Bone marrow (tissue), 2 donors: Measurements from ENCODE around the gene AMPD1.
A peak's percentile ranks its signal among the peaks of the same experiment; 100 is the strongest.

Experiments
- DNase-seq, 2 donors: peaks; one replicate each; lab custom pipeline; 2025; lab: John Stamatoyannopoulos, UW

Gene AMPD1

DNA sequence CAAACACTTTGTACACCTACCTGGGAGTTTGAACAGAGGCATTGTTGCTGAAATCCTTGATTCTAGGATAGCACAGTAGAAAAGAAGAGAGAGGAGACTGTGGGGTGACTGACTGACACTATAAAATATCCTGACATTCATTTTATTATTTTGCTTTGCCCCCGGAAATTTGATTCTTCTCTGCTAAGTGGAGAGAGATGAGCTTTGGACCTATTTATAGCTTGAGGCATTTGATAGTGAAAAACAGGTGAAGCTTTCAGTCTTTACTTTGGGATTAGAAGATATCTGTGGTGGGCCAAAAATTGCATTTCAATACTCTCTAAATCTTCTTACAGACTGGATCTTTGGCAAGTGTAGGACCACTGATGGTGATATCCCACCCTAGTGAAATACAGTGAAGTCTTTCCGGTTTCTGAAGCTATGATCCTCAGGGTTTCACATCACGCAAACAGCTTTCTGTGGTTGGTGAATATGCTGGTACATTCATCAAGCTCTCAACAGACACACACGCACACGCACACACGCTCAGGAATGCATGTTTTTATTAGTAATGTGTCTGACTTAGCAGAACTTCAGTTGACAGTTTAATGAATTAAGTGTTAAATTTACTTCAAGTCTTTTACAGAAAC is at the start of gene AMPD1:
TSS of gene AMPD1 (minus strand) at position 117 of the 629 bp plus-strand sequence. CDS start at position 42, 75 bp downstream.
- DNase-seq, result no peak

DNA sequence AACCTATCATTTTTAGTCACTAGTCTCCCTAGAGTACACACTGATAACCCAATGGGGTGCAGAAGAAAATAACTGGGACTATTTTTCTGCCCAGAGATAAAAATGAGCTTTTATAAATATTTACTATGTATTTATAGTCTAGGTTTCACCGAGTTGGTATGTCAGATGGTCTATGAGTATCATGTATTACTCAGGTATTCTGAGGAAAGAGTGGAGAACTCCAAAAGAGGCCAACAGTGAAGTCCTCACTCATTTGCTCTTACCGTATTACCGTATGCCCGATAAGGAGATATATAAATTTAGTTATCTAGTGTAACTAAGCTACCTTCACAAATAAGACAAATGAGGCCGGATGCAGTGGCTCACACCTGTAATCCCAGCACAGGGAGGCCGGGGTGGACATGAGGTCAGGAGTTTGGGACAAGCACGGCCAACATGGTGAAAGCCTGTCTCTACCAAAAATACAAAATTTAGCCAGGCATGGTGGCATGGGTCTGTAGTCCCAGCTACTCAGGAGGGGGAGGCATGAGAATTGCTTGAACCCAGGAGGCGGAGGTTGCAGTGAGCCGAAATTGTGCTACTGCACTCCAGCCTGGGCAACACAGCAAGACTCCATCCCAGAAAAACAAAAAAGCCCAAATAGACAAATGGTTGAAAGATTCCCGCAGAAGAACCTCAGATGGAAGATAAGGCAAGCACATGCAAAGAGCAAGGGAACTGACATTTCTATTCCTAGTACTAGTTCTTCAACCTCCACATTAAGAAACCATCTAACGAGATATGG is 46.8 kb upstream of the AMPD1 start:
- no peak for DNase-seq

- no peak for DNase-seq
Measured at GRCh38 chr1:114740331-114740730, 45.0 kb upstream of the AMPD1 start.

- no peak for DNase-seq
Measured at GRCh38 chr1:114737314-114737849, 42.0 kb upstream of the AMPD1 start.

GRCh38 chr1:114735479-114735878 is 40.1 kb upstream of the AMPD1 start:
- DNase-seq, result no peak

DNA sequence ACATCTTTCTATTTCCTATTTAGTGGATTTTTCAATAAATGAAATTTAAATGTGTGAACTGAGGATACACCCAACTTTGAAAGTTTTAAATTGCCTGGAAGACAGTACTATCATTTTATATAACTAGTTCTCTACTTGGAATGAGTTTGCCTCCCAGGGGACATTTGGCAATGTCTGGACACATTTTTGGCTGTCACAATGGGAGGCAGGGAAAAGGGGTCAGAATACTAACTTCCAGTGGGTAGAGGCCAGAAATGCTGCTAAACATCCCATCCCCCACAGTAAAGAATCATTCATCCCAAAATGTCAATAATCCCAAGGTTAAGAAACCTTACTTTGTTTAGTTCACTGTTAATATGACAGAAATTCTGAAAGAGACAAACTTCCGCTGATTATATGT is 34.4 kb upstream of the AMPD1 start:
- no peak for DNase-seq

DNA sequence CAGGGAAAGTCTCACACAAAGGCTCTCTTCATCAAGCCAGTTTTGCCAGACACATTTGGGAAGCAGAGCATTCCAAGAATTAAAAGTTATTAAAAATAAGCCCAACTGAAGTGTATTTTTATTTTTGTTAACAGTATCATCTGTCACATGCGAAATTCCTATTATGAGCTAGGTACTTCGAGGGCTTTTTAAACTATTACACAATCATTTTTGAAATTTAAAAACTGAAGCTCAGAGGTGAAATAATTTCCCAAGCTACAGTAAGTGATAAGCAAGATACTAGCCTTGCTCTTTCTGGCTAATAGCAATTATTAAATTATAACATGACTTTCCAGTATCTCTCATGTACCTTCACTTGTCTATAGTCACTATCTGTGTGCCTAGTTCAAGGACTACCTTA is 33.2 kb upstream of the AMPD1 start:
- DNase-seq, result no peak

DNA sequence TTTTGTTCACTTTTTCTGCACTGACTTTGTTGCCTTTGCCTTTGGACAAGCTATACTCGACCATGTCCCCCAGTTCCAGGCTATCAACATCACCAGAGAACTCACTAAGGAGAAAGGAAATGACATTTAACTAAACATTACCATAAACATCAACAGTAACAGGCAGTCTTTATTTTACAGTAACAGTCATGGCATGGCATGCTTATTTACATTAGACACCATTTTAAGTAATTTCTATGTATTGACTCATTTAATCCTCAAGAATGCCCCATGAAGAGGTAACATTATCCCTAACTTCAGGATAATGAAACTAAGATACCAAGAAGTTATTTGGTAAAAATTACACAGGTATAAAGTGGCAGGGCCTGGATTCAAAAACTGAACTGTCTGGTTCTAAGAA is 29.9 kb upstream of the AMPD1 start:
- no peak for DNase-seq

GRCh38 chr1:114723915-114724314 is 28.6 kb upstream of the AMPD1 start:
- no peak for DNase-seq

DNA sequence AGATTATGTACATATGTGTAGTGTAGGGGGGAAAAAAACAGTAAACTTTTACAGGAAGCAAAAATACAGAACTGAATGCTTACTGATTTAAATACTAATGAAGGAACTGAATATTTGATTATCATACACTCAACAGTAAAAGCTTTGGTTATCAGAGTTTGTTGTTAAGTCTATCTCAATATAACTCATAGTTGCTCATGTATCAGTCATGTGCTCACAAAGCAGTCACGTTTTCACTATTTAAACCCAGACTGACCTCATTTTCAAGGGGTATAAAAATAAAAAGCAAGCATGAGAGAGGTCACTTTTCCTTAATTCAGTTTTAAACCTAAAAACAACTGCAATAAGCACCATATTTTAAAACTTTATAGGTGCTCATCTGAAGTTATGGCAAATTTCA is 28.1 kb upstream of the AMPD1 start:
- no peak for DNase-seq

GRCh38 chr1:114720492-114720891 is 25.1 kb upstream of the AMPD1 start:
- no peak for DNase-seq

- no peak for DNase-seq
Measured at GRCh38 chr1:114719424-114719787, 24.1 kb upstream of the AMPD1 start.

DNA sequence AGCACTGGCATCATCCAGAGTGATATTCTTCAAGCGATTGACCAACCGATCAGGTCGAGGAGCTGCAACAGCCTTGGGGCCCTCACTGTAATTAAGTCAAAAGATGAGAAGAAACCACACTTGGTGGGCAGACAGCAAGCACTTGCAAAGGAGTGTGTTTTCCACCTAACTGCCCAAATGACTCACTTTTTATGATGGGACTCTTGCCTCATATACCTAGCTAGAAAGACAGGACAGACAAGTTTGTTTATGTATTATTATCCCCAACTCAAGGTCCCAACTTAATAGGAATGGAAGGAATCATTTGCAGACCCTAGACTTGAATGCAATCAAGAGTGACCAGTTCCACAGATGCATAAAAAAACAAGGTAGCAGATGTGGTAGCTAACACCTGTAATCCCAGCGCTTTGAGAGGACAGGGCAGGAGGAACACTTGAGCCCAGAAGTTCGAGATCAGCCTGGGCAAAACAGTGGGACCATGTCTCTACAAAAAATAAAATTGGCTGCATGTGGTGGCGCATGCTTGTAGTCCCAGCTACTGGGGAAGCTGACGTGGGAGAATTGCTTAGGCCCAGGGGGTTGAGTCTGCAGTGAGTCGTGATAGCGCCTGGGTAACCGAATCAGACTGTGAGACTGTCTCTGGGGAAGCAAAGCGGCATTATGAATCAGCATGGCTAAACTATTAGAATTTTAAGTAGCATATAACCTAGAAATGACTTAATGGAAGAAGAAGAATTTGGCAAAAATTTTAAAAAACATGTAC is 23.5 kb upstream of the AMPD1 start:
- DNase-seq, result no peak

- peak; percentile 76 to 90 for DNase-seq
Measured at GRCh38 chr1:114716304-114717170, 21.2 kb upstream of the AMPD1 start, which contains the start of gene NRAS. Gene NRAS, minus strand, starts transcription at chr1:114716771. Its CDS starts 611 bp downstream, at chr1:114716160.

DNA sequence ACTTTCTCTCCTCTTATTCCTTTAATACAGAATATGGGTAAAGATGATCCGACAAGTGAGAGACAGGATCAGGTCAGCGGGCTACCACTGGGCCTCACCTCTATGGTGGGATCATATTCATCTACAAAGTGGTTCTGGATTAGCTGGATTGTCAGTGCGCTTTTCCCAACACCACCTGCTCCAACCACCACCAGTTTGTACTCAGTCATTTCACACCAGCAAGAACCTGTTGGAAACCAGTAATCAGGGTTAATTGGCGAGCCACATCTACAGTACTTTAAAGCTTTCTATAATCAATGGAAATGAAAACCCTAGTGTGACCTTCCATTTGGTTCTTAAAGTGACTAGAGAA is 20.6 kb upstream of the AMPD1 start:
- no peak for DNase-seq

DNA sequence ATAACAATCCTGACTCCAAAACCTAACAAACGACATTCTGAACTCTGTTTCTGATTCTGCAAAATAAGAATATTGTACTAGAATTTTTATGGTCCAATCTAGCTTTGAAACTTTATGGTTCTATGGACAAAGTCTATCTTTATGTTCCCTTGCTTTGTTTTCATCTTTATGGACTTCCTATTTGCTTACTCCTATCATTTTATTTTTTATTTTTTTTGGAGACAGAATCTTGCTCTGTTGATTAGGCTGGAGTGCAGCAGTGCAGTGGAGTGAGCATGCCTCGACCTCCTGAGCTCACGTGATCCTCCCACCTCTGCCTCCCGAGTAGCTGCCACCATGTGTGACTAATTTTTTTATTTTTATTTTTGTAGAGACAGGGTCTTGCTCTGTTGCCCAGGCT is 17.6 kb upstream of the AMPD1 start:
- DNase-seq, result no peak

DNA sequence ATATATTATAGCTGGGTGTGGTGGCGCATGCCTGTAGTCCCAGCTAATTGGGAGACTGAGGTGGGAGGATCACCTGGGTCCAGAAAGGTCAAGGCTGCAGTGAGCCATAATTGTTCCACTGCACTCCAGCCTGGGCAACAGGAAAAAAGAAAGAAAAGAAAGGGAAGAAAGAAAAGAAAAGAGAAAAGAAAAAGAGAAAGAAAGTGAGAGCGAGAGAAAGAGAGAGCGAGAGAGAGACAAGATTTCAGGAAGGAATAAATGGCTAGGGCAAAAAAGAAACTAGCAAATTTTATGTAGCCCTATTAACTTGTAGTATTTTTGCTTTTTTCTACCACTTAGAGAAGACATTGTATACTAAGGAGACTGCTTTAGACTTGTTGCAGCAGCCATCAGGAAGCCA is 15.0 kb upstream of the AMPD1 start:
- no peak for DNase-seq

DNA sequence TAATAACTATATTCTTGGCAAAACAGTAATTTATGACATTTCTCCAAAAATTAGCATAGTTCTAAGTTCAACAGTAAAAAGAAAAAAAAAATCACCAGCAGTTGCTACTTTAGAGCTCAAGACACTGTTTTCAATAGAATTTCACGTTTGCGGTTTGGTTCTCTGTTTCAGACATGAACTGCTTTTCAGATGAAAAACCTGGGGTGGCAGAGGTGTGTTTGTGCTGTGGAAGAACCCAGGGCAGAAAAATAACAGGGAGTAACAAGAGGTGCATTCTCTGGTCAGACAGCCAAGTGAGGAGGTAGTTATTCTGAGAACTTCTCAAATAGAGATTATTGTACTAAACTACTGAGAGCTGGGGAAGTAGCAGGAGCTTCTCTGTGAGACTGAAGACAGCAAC is 12.3 kb upstream of the AMPD1 start:
- no peak for DNase-seq

GRCh38 chr1:114703242-114703641 is 7.9 kb upstream of the AMPD1 start:
- no peak for DNase-seq

DNA sequence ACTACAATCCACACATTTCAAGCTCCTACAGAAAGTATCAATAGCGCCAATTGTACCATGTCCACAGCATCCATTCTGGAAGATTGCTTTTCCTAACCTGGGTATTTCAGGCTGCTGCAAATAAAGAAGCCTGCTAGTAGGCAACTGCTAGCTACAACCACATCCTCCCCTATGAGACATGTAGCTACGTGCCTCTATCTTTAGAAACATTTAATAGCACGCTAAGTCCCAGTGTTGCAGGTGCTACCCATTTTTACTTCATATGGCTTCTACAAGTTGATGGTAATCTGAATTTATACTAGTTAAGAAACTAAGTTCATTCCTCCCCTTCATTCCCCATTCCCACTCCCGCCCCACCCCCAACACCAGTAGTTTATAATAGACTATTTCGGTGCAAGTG is 7.4 kb upstream of the AMPD1 start:
- no peak for DNase-seq

GRCh38 chr1:114701931-114702330 is 6.6 kb upstream of the AMPD1 start:
- no peak for DNase-seq
